ENCODE data around the gene GNB2.

The GNB2 gene

GRCh38 chr7:100682991-100683658 is 9.6 kb downstream of the GNB2 start:
- TF ChIP-seq CTCF (IDR thresholded peaks at IDR 0.05; ENCODE audit: low read depth, low read length, missing control alignments) = no peak
- no peak for DNase-seq (ENCODE audit: extremely low read depth, low read depth)
- no peak overlapping the region for H3K4me3 ChIP-seq (replicated peaks; ENCODE audit: low read depth, low read length)

DNA sequence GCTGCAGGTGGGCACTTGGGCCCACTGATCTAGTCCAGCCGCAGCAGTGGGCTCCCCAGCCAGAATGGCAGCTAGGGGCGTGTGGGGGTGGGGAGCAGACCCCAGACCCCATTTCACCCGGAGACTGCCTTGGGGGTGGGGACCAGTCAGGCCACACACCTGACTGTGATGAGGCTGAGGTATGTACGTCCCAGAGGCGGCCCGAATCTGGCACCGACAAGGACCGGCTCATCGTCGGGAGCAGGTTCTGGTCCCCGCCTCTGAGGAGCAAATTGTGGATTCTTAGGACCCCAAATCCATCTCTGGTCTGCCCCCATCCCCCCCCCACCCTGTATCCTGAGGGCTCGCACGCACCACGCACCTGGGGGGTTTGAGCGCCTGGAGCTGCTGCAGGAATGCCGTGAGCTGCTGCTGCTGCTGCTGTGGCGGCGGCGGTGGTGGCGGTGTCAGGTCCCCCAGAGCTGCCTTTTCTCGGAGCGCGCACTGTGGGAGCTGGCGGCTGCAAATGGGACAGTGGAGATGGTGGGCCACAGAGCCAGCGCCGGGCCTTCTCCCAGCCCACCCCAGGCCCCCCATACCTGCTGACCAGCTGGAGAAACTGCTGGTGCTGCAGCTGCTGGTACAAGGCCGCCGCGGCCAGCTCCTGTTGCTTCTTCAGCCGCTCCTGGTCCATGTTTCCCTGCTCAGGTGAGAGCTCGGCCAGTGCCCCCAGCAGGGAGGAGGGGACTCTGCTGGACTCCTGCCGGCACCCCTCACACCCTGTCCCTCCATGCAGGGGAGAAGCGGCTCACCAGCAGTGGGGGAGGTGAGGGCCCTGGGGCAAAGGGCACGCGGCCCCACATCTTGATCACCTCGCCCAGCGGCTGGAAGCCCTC is 10.4 kb downstream of the GNB2 start:
- no peak overlapping the region for H3K4me3 ChIP-seq (replicated peaks; ENCODE audit: low read depth, low read length)
- no peak for DNase-seq (ENCODE audit: extremely low read depth, low read depth)
- no peak for TF ChIP-seq CTCF (IDR thresholded peaks at IDR 0.05; ENCODE audit: low read depth, low read length, missing control alignments)

DNA sequence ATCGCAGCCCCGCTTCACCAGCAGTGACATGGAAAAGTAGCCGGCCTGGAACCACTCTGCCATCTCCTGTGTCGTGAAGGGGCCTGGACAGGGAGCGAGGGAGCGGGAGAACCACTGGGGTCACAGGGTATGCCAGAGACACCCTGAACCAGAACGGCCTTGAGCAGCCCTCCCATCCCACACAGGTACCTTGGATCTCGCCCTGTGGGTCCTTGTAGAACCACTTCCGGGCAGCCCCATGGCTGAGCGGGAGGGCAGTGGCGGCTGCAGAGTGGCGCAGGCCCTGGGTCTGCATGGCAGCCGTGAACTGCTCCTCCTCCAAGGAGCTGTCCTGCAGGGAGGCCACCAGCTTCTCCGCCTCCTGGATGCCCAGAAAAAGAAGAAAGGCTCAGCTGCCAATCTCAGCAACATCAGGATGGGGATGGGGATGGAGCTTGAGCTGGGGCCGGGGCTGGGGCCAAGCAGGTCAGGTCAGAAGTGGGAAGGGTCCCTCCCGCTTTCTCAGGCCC is 11.0 kb downstream of the GNB2 start:
- H3K4me3 ChIP-seq (replicated peaks; ENCODE audit: low read depth, low read length) = no peak overlapping the region
- TF ChIP-seq CTCF (IDR thresholded peaks at IDR 0.05; ENCODE audit: low read depth, low read length, missing control alignments) = no peak
- no peak for DNase-seq (ENCODE audit: extremely low read depth, low read depth)

DNA sequence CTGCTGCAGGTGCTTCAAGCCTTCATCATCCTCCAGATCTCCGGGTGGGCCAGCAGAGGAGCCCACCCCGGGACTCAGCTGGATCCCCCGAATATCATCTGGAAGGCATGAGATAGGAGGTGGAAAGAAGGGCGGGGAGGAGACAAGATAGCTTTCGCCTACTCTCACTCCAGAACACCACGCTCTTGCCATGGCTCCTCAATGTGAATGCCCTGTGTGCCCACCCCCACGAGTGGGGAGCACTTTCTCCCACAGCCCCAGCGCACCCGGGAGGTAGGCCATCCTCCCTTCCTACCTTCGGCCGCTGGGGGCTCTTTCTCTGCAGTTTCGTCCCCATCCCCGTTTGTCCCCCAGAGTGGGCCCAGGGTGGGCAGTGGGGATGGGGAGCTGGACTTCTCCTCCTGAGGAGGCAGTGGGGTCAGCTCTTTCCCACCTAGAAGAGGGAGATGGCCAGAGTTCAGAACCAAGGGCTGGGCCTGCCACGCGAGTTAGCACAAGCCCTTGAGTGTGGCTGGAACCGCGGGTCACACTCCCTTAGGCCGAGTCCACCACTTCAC is 11.6 kb downstream of the GNB2 start:
- H3K4me3 ChIP-seq (replicated peaks; ENCODE audit: low read depth, low read length) = no peak overlapping the region
- no peak for DNase-seq (ENCODE audit: extremely low read depth, low read depth)
- no peak for TF ChIP-seq CTCF (IDR thresholded peaks at IDR 0.05; ENCODE audit: low read depth, low read length, missing control alignments)

DNA sequence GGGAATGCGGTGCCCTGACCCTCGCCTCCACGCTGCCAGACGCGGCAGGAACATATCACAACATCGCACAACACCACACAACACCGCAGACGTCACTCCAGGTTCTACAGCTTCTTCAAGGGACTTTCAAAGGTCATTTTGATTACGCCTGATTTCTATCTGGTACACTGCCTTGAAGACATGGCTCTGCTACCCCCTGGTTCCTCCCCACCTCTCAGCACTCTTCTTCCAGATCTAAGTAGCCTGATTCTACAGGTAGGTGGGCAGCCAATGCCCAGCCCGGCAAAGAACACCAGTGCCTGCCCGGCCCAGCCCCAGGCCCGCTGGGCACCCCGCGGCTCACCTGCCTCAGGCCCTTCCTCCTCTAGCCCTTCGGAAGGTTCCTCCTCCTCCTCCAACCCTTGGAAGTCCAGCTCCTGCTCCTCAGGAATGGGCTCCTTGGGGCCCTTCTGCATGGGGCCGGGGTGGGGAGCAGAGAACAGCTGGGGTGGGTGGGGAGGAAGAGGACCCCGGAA is 12.1 kb downstream of the GNB2 start:
- TF ChIP-seq CTCF (IDR thresholded peaks at IDR 0.05; ENCODE audit: low read depth, low read length, missing control alignments) = no peak
- DNase-seq (ENCODE audit: extremely low read depth, low read depth) = no peak
- no peak overlapping the region for H3K4me3 ChIP-seq (replicated peaks; ENCODE audit: low read depth, low read length)

- no peak for TF ChIP-seq CTCF (IDR thresholded peaks at IDR 0.05; ENCODE audit: low read depth, low read length, missing control alignments)
- DNase-seq (ENCODE audit: extremely low read depth, low read depth) = no peak
- H3K4me3 ChIP-seq (replicated peaks; ENCODE audit: low read depth, low read length) = no peak overlapping the region
Measured at GRCh38 chr7:100686201-100686821, 12.8 kb downstream of the GNB2 start.
